ENCODE measurements around the gene EPHA5. TPM values are rescaled to one million over a fixed set of nuclear protein-coding genes. Genes with fewer than 3 reads are reported as not detected.

The EPHA5 gene
- total and polyA plus RNA-seq, 9 of the 15 experiments (the other 6 are each of a cell fraction or from before 2014, with no cell fraction given) = 0.04 TPM; not detected in 8

DNA sequence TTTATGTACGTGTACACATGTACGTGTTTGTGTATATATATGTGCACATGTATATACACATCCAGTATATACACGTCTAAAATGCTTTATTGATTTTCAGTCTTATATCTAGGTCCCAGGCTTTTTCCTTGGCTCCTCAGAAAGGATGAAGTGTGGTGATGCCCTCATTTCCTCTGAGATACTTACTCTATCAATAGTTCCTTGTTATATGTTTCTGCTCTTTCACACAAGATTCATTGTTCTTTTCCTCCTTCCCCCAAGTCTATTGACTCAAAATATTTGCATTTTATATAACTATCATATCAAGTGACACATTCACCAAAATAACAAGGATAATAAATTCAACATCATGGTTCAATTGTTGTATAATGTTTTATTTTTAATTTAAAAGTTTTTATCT is 359.2 kb downstream of the EPHA5 start:
- ChIA-PET CTCF (ENCODE audit: low intra/inter-chr PET ratio) (no interaction called here), POLR2A (no interaction called here)
- H3K36me3 ChIP-seq (ENCODE audit: control insufficient read depth, insufficient read depth, low read length) = no peaks in the 10 kb centered on the region
- FAIRE-seq (no peak), DNase-seq (ENCODE audit: extremely low read depth in 1 of 4, low spot score in 3 of 4) (no peak), ATAC-seq (no peak)
- in situ Hi-C loops (cut with MboI) = no loop called here
- H3K4me1 ChIP-seq (replicated peaks in 1 of 2; ENCODE audit: control insufficient read depth in 2 of 2, insufficient read depth in 2 of 2, low read length in 2 of 2) = no peaks in the 10 kb centered on the region
- H4K20me1 ChIP-seq (replicated peaks; ENCODE audit: control insufficient read depth, insufficient read depth, low read length) = no peaks in the 10 kb centered on the region
- H3K79me2 ChIP-seq (ENCODE audit: control insufficient read depth, insufficient read depth, low read length) = no peaks in the 10 kb centered on the region
- intact Hi-C loops (cut with micrococcal nuclease) = no loop called here
- no peak overlapping the region for H2AFZ ChIP-seq (ENCODE audit: low read depth, low read length)
- H3K27me3 ChIP-seq (ENCODE audit: control insufficient read depth in 2 of 2, insufficient read depth in 2 of 2, low read length in 2 of 2) = no peaks in the 10 kb centered on the region
- no peak overlapping the region for H3K4me3 ChIP-seq
- H3K9ac ChIP-seq (ENCODE audit: insufficient read depth in 1 of 2, low read depth in 2 of 2, low read length in 2 of 2) = no peak overlapping the region
- TF ChIP-seq SMARCB1 (IDR thresholded peaks at IDR 0.05; ENCODE audit: insufficient read length, low read depth) (no peak), ZNF436 (CRISPR knock-in tag; IDR thresholded peaks at IDR 0.05) (no peak), POLR2A (conservative IDR thresholded peaks at IDR 0.05) (no peak), FOXA1 (IDR thresholded peaks at IDR 0.05; ENCODE audit: borderline replicate concordance) (no peak)
- TF ChIP-seq, protein P1, sequence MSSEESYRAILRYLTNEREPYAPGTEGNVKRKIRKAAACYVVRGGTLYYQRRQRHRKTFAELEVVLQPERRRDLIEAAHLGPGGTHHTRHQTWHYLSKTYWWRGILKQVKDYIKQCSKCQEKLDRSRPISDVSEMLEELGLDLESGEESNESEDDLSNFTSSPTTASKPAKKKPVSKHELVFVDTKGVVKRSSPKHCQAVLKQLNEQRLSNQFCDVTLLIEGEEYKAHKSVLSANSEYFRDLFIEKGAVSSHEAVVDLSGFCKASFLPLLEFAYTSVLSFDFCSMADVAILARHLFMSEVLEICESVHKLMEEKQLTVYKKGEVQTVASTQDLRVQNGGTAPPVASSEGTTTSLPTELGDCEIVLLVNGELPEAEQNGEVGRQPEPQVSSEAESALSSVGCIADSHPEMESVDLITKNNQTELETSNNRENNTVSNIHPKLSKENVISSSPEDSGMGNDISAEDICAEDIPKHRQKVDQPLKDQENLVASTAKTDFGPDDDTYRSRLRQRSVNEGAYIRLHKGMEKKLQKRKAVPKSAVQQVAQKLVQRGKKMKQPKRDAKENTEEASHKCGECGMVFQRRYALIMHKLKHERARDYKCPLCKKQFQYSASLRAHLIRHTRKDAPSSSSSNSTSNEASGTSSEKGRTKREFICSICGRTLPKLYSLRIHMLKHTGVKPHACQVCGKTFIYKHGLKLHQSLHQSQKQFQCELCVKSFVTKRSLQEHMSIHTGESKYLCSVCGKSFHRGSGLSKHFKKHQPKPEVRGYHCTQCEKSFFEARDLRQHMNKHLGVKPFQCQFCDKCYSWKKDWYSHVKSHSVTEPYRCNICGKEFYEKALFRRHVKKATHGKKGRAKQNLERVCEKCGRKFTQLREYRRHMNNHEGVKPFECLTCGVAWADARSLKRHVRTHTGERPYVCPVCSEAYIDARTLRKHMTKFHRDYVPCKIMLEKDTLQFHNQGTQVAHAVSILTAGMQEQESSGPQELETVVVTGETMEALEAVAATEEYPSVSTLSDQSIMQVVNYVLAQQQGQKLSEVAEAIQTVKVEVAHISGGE (CRISPR knock-in tag; IDR thresholded peaks at IDR 0.05) = no peak
- TF ChIP-seq, protein P2, sequence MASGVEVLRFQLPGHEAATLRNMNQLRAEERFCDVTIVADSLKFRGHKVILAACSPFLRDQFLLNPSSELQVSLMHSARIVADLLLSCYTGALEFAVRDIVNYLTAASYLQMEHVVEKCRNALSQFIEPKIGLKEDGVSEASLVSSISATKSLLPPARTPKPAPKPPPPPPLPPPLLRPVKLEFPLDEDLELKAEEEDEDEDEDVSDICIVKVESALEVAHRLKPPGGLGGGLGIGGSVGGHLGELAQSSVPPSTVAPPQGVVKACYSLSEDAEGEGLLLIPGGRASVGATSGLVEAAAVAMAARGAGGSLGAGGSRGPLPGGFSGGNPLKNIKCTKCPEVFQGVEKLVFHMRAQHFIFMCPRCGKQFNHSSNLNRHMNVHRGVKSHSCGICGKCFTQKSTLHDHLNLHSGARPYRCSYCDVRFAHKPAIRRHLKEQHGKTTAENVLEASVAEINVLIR (CRISPR knock-in tag; IDR thresholded peaks at IDR 0.05) = no peak
- no peaks in the 10 kb centered on the region for H3K9me3 ChIP-seq (replicated peaks; ENCODE audit: control insufficient read depth, insufficient read depth, low read depth, low read length)
- H3K27ac ChIP-seq (ENCODE audit: extremely low read depth, low read depth, low read length) = no peak overlapping the region
- no peaks in the 10 kb centered on the region for H3K9me1 ChIP-seq (ENCODE audit: control insufficient read depth, insufficient read depth, low read length)
- no TSS peak for BruUV-seq (replicated peaks)
- 0% methylated on average over 3 of the region's 3 CpGs for WGBS (ENCODE audit: insufficient coverage, low coverage, missing lambda C conversion rate)
- no peak overlapping the region for H3K4me2 ChIP-seq (ENCODE audit: insufficient read depth, low read length)

All from K562 (cell line).